Mesendoderm (in vitro differentiated cells): ENCODE measurements around the gene STAP1.

Experiments used
- DNase-seq: peaks from one replicate; pipeline ENCODE4 v3.0.0; 2013
- H2AK5ac ChIP-seq: 2 replicates; pipeline ENCODE4 v1.6.1; 2013; ENCODE audit warnings: low read length, inconsistent platforms
- H2BK120ac ChIP-seq: 2 replicates; pipeline ENCODE4 v1.6.1; 2013; ENCODE audit warnings: low read depth, mild to moderate bottlenecking, low read length, moderate library complexity, mixed read lengths
- H2BK15ac ChIP-seq: replicated peaks from 2 replicates; pipeline ENCODE4 v1.6.1; 2013; ENCODE audit warnings: low read depth, mild to moderate bottlenecking, moderate library complexity
- H2BK5ac ChIP-seq: 2 replicates; pipeline ENCODE4 v1.6.1; 2013; ENCODE audit warnings: low read length, inconsistent platforms
- H3K18ac ChIP-seq: 2 replicates; pipeline ENCODE4 v1.6.1; 2013; ENCODE audit warnings: mild to moderate bottlenecking, low read length, mixed read lengths
- H3K23ac ChIP-seq: one replicate; pipeline ENCODE4 v1.6.1; 2013; ENCODE audit warnings: low read length
- H3K27ac ChIP-seq: 2 replicates; pipeline ENCODE4 v1.5.1; 2013; ENCODE audit warnings: low read depth, mild to moderate bottlenecking, inconsistent platforms, low read length, moderate library complexity
- H3K27me3 ChIP-seq: 2 replicates; pipeline ENCODE4 v1.6.1; 2013; ENCODE audit warnings: low read length, control low read depth, mild to moderate bottlenecking, inconsistent platforms; ENCODE audit not compliant: insufficient read depth, poor library complexity
- H3K36me3 ChIP-seq: 2 replicates; pipeline ENCODE4 v1.6.1; 2013; ENCODE audit warnings: low read length, inconsistent platforms; ENCODE audit not compliant: control insufficient read depth, insufficient read depth
- H3K4ac ChIP-seq: one replicate; pipeline ENCODE4 v1.6.1; 2013; ENCODE audit warnings: low read depth, mild to moderate bottlenecking, low read length, moderate library complexity
- H3K4me1 ChIP-seq: 2 replicates; pipeline ENCODE4 v1.6.1; 2013; ENCODE audit warnings: low read depth, low read length, inconsistent platforms; ENCODE audit not compliant: control insufficient read depth
- H3K4me2 ChIP-seq: 2 replicates; pipeline ENCODE4 v1.6.1; 2013; ENCODE audit warnings: low read length
- H3K4me3 ChIP-seq: 2 replicates; pipeline ENCODE4 v1.5.1; 2013; ENCODE audit warnings: mild to moderate bottlenecking, low read length
- H3K56ac ChIP-seq: one replicate; pipeline ENCODE4 v1.6.1; 2013; ENCODE audit warnings: low read length
- H3K79me1 ChIP-seq: 2 replicates; pipeline ENCODE4 v1.6.1; 2013; ENCODE audit warnings: low read length, inconsistent platforms
- H3K79me2 ChIP-seq: 2 replicates; pipeline ENCODE4 v1.6.1; 2013; ENCODE audit warnings: mild to moderate bottlenecking, low read length; ENCODE audit not compliant: control insufficient read depth, insufficient read depth
- H3K9ac ChIP-seq: 2 replicates; pipeline ENCODE4 v1.6.1; 2013; ENCODE audit warnings: low read length, inconsistent platforms
- H4K5ac ChIP-seq: one replicate; pipeline ENCODE4 v1.6.1; 2013; ENCODE audit warnings: low read length
- H4K8ac ChIP-seq: one replicate; pipeline ENCODE4 v1.6.1; 2013; ENCODE audit warnings: low read depth, mild to moderate bottlenecking, control low read depth, low read length, moderate library complexity
- WGBS: extraction: QIAGEN DNeasy Blood & Tissue Kit; methylation state at CpG from one replicate; pipeline ENCODE4 v1.1.7; 2013; ENCODE audit warnings: low lambda C conversion rate, missing lambda C conversion rate; ENCODE audit not compliant: insufficient coverage; ENCODE audit errors: extremely low coverage; 5-methylcytosine and 5-hydroxymethylcytosine counted together

Gene STAP1

GRCh38 chr4:67581208-67581857 lies 22.8 kb downstream of the STAP1 start:
- Histone ChIP-seq H3K18ac (no peak overlapping the region), H3K23ac (no peak overlapping the region), H3K56ac (no peak overlapping the region), H3K4me1 (no peaks in the 10 kb centered on the region), H4K8ac (no peak overlapping the region), H2BK15ac (no peak overlapping the region), H4K5ac (no peak overlapping the region), H2AK5ac (no peak overlapping the region), H3K36me3 (no peaks in the 10 kb centered on the region), H3K27ac (no peak overlapping the region), H2BK120ac (no peak overlapping the region), H3K79me1 (no peaks in the 10 kb centered on the region), H3K79me2 (no peaks in the 10 kb centered on the region), H3K4me2 (no peak overlapping the region), H3K27me3 (no peaks in the 10 kb centered on the region), H2BK5ac (no peak overlapping the region), H3K4me3 (no peak overlapping the region), H3K9ac (no peak overlapping the region), H3K4ac (no peak overlapping the region)
- no CpG with 5 or more reads among the region's 8 CpGs for WGBS
- DNase-seq: no peak

GRCh38 chr4:67581913-67582312 lies 23.4 kb downstream of the STAP1 start:
- Histone ChIP-seq H3K18ac (no peak overlapping the region), H3K4me2 (no peak overlapping the region), H2BK120ac (no peak overlapping the region), H3K79me2 (no peaks in the 10 kb centered on the region), H4K5ac (no peak overlapping the region), H3K79me1 (no peaks in the 10 kb centered on the region), H3K4ac (no peak overlapping the region), H3K27ac (no peak overlapping the region), H3K36me3 (no peaks in the 10 kb centered on the region), H3K9ac (no peak overlapping the region), H4K8ac (no peak overlapping the region), H3K56ac (no peak overlapping the region), H2AK5ac (no peak overlapping the region), H3K23ac (no peak overlapping the region), H2BK15ac (no peak overlapping the region), H2BK5ac (no peak overlapping the region), H3K27me3 (no peaks in the 10 kb centered on the region), H3K4me1 (no peaks in the 10 kb centered on the region), H3K4me3 (no peak overlapping the region)
- no peak for DNase-seq
- WGBS: no CpG with 5 or more reads among the region's 2 CpGs

GRCh38 chr4:67584496-67584895 lies 26.0 kb downstream of the STAP1 start:
- Histone ChIP-seq H4K5ac (no peak overlapping the region), H3K36me3 (no peaks in the 10 kb centered on the region), H3K4ac (no peak overlapping the region), H3K18ac (no peak overlapping the region), H2AK5ac (no peak overlapping the region), H3K56ac (no peak overlapping the region), H3K79me2 (no peaks in the 10 kb centered on the region), H4K8ac (no peak overlapping the region), H3K4me2 (no peak overlapping the region), H3K4me1 (no peaks in the 10 kb centered on the region), H3K27ac (no peak overlapping the region), H2BK120ac (no peak overlapping the region), H3K9ac (no peak overlapping the region), H3K27me3 (no peaks in the 10 kb centered on the region), H3K23ac (no peak overlapping the region), H3K79me1 (no peaks in the 10 kb centered on the region), H2BK5ac (no peak overlapping the region), H3K4me3 (no peak overlapping the region), H2BK15ac (no peak overlapping the region)
- no peak for DNase-seq

- no peaks in the 10 kb centered on the region for H3K79me1 ChIP-seq
- WGBS: no CpG with 5 or more reads among the region's 3 CpGs
- no peak overlapping the region for H3K9ac ChIP-seq
- H3K36me3 ChIP-seq: no peaks in the 10 kb centered on the region
- H3K79me2 ChIP-seq: no peaks in the 10 kb centered on the region
- no peak overlapping the region for H2AK5ac ChIP-seq
- no peak overlapping the region for H4K8ac ChIP-seq
- no peak overlapping the region for H3K23ac ChIP-seq
- H3K56ac ChIP-seq: no peak overlapping the region
- H2BK5ac ChIP-seq: no peak overlapping the region
- no peak overlapping the region for H3K4me2 ChIP-seq
- H3K18ac ChIP-seq: no peak overlapping the region
- no peak for DNase-seq
- H4K5ac ChIP-seq: no peak overlapping the region
- H3K27me3 ChIP-seq: no peaks in the 10 kb centered on the region
- H2BK15ac ChIP-seq: no peak overlapping the region
- H3K4me3 ChIP-seq: no peak overlapping the region
- H3K4ac ChIP-seq: no peak overlapping the region
- H2BK120ac ChIP-seq: no peak overlapping the region
- H3K27ac ChIP-seq: no peak overlapping the region
- no peaks in the 10 kb centered on the region for H3K4me1 ChIP-seq
Observed at GRCh38 chr4:67587156-67587555, 28.6 kb downstream of the STAP1 start.

- Histone ChIP-seq H3K4me2 (no peak overlapping the region), H3K9ac (no peak overlapping the region), H2BK5ac (no peak overlapping the region), H3K4ac (no peak overlapping the region), H2BK120ac (no peak overlapping the region), H3K27ac (no peak overlapping the region), H3K4me1 (no peaks in the 10 kb centered on the region), H3K79me1 (no peaks in the 10 kb centered on the region), H3K56ac (no peak overlapping the region), H4K5ac (no peak overlapping the region), H3K23ac (no peak overlapping the region), H3K36me3 (no peaks in the 10 kb centered on the region), H4K8ac (no peak overlapping the region), H3K79me2 (no peaks in the 10 kb centered on the region), H3K18ac (no peak overlapping the region), H2BK15ac (no peak overlapping the region), H3K4me3 (no peak overlapping the region), H2AK5ac (no peak overlapping the region), H3K27me3 (no peaks in the 10 kb centered on the region)
- WGBS: 100% methylated on average over 1 of the region's 2 CpGs
- no peak for DNase-seq
Observed at GRCh38 chr4:67593741-67594175, 35.2 kb downstream of the STAP1 start.

- no peak overlapping the region for H3K18ac ChIP-seq
- no peaks in the 10 kb centered on the region for H3K4me1 ChIP-seq
- H3K56ac ChIP-seq: no peak overlapping the region
- no peak overlapping the region for H2BK15ac ChIP-seq
- H3K23ac ChIP-seq: no peak overlapping the region
- no peak overlapping the region for H4K8ac ChIP-seq
- H3K4me2 ChIP-seq: no peak overlapping the region
- H3K79me1 ChIP-seq: no peaks in the 10 kb centered on the region
- no peaks in the 10 kb centered on the region for H3K27me3 ChIP-seq
- no CpG with 5 or more reads among the region's 2 CpGs for WGBS
- H2BK120ac ChIP-seq: no peak overlapping the region
- no peaks in the 10 kb centered on the region for H3K36me3 ChIP-seq
- H3K4ac ChIP-seq: no peak overlapping the region
- H2AK5ac ChIP-seq: no peak overlapping the region
- no peak overlapping the region for H2BK5ac ChIP-seq
- H3K27ac ChIP-seq: no peak overlapping the region
- peak; percentile 4 for DNase-seq
- no peak overlapping the region for H3K9ac ChIP-seq
- H3K79me2 ChIP-seq: no peaks in the 10 kb centered on the region
- H4K5ac ChIP-seq: no peak overlapping the region
- H3K4me3 ChIP-seq: no peak overlapping the region
Observed at GRCh38 chr4:67603310-67604028, 44.9 kb downstream of the STAP1 start.
